ENCODE data around the gene FXYD5.

The FXYD5 gene

GRCh38 chr19:35212241-35212640 is 57.7 kb downstream of the FXYD5 start:
- DNase-seq (ENCODE audit: low read depth, low spot score), result no peak

- no peak for DNase-seq (ENCODE audit: low read depth, low spot score)
Measured at GRCh38 chr19:35213663-35214632, 59.4 kb downstream of the FXYD5 start.

- DNase-seq (ENCODE audit: low read depth, low spot score), result no peak
Measured at GRCh38 chr19:35214766-35215422, 60.4 kb downstream of the FXYD5 start.

- no peak for DNase-seq (ENCODE audit: low read depth, low spot score)
Measured at GRCh38 chr19:35216016-35216832, 61.7 kb downstream of the FXYD5 start.

- no peak for DNase-seq (ENCODE audit: low read depth, low spot score)
Measured at GRCh38 chr19:35216833-35217648, 62.5 kb downstream of the FXYD5 start.

DNA sequence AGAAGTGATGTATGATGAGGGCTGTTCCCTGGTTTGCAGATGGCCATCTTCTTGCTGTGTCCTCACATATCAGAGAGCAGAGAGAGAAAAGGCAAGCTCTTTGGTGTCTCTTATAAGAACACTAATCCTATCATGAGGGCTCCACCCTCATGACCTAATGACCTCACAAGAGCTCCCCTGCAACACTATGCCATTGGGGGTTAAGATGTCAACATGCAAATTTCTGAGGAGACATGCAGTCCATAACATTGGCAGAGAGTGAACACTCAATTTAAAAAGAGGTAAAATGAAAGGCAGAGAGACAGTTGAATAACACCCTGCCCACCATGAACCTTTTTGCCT is 63.1 kb downstream of the FXYD5 start:
- no peak for DNase-seq (ENCODE audit: low read depth, low spot score)

DNA sequence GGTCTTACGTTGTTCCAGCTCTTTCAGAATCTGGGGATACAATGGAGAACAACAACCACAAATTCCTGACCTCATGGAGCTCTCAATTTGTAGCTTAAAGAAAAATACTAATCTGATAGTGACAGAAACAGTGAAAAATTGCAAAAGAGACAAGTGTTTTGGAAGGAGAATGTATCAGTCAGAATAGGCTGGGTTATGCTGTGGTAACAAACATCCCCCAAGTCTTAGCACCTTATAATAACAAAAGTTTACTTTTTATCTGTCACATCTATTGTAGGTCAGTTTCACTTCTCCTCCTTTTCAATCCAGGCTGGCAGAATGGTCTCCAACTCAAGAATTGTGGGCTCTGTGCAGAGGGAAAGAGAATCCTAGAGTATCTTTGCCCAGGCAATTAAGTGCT is 64.5 kb downstream of the FXYD5 start:
- DNase-seq (ENCODE audit: low read depth, low spot score), result no peak
